Activated naive CD8-positive, alpha-beta T cell treated with anti-CD3 and anti-CD28 coated beads for 36 hours (primary cell): ENCODE measurements around the gene EMILIN2. TPM values are rescaled to one million over a fixed set of nuclear protein-coding genes. Genes with fewer than 3 reads are reported as not detected.
"Not testable (repeated sequence)": the region's sequence is repeated elsewhere in the genome, so short reads cannot be mapped to it uniquely, and the experiment has no call there.

Experiments used
- DNase-seq: peaks from one replicate; pipeline ENCODE4 v3.0.0; 2021
- H3K27ac Mint-ChIP-seq: one replicate; pipeline ENCODE4 v1.8.0; 2022; ENCODE audit warnings: mild to moderate bottlenecking, moderate library complexity, mixed read lengths
- H3K27me3 Mint-ChIP-seq: one replicate; pipeline ENCODE4 v1.8.0; 2022; ENCODE audit warnings: mild to moderate bottlenecking, mixed read lengths
- H3K36me3 Mint-ChIP-seq: one replicate; pipeline ENCODE4 v1.8.0; 2021; ENCODE audit warnings: mild to moderate bottlenecking, mixed read lengths
- H3K4me1 Mint-ChIP-seq: one replicate; pipeline ENCODE4 v1.8.0; 2021; ENCODE audit warnings: mixed read lengths
- H3K4me3 Mint-ChIP-seq: one replicate; pipeline ENCODE4 v1.8.0; 2022; ENCODE audit warnings: mild to moderate bottlenecking, moderate library complexity, mixed read lengths
- H3K9me3 Mint-ChIP-seq: one replicate; pipeline ENCODE4 v1.8.0; 2022; ENCODE audit warnings: mixed read lengths
- total RNA-seq, 2 experiments: library from RNA; stranded (reverse); gene quantifications; one replicate each; pipeline ENCODE4 v1.2.3, GENCODE V29; 2021

The EMILIN2 gene
- total RNA-seq, 2 experiments from 2014 or later: 26.3 to 30.2 TPM

DNA sequence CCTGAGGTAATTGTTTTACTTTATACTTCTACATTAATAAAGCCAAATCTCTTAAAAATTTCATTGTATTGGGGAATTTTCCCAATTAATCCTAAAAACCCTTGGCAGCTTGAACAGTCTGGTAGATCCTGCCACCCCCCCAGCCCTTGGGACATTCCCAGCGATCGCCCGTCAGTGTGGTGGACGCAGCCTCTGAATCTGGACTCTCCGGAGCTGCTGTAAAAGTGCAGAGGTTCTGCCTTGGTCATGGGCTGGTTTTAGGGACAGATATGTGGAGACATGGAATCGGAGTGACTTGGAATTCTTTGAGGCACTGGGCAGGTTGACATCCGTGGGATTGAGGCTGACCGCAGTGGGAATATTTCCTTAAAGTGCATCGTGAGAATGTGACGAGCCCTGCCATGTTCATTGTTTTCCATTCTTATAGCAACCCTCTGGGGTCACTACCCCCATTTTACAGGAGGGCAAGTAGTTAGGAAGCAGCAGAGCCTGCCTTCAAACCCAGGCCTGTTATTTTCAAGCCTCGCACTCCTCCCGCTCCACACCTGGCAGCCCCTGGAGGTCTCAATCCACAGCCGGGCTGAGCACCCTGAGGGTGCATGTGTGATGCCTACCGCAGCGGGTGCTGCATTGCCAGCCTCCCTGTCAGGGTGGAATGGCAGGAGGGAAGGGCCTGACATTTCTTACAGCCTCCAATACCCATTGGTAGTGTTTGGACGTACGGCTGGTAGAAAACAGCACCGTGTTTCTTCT, 6.5 kb downstream of the EMILIN2 start:
- no peaks in the 10 kb centered on the region for H3K9me3 Mint-ChIP-seq
- H3K27ac Mint-ChIP-seq: no peak overlapping the region
- H3K4me1 Mint-ChIP-seq: peaks cover 11% of the 10 kb centered on the region
- DNase-seq: no peak
- peaks cover 30% of the 10 kb centered on the region for H3K27me3 Mint-ChIP-seq
- no peaks in the 10 kb centered on the region for H3K36me3 Mint-ChIP-seq
- H3K4me3 Mint-ChIP-seq: no peak overlapping the region

DNA sequence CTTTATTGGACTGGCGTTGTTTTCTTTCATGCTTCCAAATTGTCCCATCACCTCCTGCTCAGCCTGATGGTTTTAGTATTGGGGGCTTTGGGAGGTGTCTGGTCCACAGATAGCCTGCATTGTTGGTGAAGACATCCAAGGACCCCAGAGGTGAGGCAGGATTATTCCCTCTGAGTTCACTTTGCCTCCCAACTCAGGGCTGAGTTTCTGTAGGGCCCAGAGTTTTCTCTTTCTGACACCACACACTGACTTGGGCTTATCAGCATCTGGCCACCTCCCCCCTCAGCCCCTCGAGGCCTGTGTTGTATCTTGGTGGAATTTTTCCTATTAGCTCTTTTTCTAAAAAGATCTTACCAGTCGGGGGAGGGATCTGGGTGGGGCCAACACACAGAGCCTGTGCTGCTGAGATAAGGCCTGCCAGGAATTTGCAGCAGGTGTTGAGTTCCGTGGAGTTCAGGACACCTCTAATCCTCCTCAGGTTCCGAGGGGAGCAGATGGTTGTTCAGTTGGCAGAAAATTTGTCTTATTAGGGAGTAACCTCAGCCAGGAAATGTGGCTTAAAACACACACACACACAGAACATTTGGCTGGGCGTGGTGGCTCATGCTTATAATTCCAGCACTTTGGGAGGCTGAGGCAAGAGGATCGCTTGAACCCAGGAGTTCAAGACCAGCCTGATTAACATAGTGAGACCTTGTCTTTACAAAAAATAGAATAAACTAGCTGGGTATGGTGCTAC, 7.3 kb downstream of the EMILIN2 start:
- no peak overlapping the region for H3K4me3 Mint-ChIP-seq
- no peaks in the 10 kb centered on the region for H3K9me3 Mint-ChIP-seq
- no peaks in the 10 kb centered on the region for H3K36me3 Mint-ChIP-seq
- H3K27me3 Mint-ChIP-seq: peaks cover 22% of the 10 kb centered on the region
- DNase-seq: no peak
- H3K4me1 Mint-ChIP-seq: peaks cover 6% of the 10 kb centered on the region
- no peak overlapping the region for H3K27ac Mint-ChIP-seq

DNA sequence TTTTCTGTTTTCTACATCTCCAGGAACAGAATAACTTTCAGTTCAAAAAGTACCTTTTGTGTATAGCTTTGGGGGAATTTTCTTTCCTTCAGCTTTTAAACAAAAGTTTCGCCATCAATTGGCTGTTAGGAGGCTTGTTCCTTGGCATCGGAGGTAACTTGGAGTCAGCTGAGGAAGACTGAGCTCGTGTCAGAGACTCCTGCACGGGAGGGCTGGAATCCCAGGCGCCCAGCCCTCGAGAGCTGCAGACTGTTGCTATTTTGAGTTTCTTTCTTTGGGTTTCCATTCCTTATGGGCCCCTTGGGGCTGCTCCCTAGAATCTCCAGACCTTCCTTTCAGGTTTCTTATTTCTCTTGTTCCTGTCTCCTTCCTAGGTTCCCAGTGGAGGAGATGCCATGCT, 8.1 kb downstream of the EMILIN2 start:
- peaks cover 6% of the 10 kb centered on the region for H3K4me1 Mint-ChIP-seq
- H3K36me3 Mint-ChIP-seq: no peaks in the 10 kb centered on the region
- H3K27ac Mint-ChIP-seq: no peak overlapping the region
- peaks cover 5% of the 10 kb centered on the region for H3K9me3 Mint-ChIP-seq
- H3K4me3 Mint-ChIP-seq: no peak overlapping the region
- no peak for DNase-seq
- H3K27me3 Mint-ChIP-seq: peaks cover 14% of the 10 kb centered on the region

DNA sequence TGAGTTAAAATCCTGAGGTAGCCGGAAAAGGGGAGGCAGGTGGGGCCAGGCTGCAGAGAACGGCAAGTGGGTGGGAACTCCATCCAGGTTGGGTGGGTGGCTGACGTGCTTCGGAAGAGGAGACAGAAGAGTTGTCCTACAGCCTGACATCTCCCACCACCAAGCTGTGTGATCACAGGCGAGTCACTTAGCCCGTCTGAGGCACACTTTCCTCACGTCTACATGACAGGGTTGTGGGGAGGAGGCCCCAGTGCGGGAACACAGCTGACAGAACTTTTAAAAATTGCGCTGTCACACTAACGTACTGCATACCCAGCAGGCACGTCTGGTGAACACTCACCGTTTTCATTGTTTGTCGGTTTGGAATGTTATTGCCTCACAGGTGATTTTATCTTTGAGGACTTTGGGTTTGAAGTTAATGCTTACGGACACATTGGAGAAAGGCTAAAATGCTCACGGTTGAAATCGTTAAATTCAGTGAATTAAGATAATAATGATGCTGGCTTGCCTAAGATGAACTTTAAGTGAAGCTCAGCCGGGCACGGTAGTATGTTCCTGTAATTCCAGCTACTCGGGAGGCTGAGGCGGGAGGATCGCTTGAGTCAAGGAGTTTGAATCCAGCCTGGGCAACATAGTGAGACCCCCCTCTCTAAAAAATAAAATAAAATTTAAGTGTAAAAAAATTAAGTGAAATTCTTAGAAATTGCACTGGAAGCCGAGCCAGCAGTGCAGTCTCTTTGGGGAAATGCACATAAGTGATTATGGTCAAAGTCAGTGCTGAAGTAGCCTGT, 8.9 kb downstream of the EMILIN2 start:
- Mint-ChIP-seq H3K4me1 (peaks cover 3% of the 10 kb centered on the region), H3K4me3 (no peak overlapping the region), H3K36me3 (no peaks in the 10 kb centered on the region), H3K27me3 (peaks cover 8% of the 10 kb centered on the region), H3K9me3 (peaks cover 6% of the 10 kb centered on the region), H3K27ac (no peak overlapping the region)
- no peak for DNase-seq

DNA sequence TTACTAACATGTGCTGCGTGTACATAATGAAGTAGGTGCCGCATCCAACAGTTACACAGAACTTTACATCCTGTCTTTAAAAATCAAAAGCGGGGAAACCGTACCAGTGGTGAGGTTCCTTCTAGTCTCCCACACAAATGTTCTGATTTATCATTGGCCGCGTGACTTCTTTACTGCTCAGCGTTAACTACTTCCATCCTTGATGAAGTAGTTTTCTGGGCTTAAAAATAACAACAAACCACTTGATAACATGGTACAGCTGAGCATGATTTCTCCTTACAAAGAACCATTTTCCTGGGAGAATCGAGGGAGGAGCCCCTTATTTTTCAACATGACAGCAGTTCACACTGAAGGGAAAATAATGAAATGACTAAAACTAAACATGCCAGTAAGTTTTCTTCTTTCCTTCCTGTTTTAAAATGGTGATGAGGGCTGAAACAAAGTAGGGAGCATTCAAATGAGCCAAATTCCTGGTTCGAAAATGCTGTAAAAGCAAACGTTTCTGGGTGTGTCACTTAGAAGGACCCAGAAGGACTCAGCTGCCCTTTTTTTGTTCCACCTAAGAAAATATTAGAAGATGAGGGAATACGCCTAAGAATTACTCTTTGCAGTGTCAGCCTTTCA, 9.9 kb downstream of the EMILIN2 start:
- Mint-ChIP-seq H3K4me1 (peaks cover 1% of the 10 kb centered on the region), H3K4me3 (no peak overlapping the region), H3K27me3 (no peaks in the 10 kb centered on the region), H3K36me3 (no peaks in the 10 kb centered on the region), H3K27ac (no peak overlapping the region), H3K9me3 (peaks cover 6% of the 10 kb centered on the region)
- DNase-seq: no peak

DNA sequence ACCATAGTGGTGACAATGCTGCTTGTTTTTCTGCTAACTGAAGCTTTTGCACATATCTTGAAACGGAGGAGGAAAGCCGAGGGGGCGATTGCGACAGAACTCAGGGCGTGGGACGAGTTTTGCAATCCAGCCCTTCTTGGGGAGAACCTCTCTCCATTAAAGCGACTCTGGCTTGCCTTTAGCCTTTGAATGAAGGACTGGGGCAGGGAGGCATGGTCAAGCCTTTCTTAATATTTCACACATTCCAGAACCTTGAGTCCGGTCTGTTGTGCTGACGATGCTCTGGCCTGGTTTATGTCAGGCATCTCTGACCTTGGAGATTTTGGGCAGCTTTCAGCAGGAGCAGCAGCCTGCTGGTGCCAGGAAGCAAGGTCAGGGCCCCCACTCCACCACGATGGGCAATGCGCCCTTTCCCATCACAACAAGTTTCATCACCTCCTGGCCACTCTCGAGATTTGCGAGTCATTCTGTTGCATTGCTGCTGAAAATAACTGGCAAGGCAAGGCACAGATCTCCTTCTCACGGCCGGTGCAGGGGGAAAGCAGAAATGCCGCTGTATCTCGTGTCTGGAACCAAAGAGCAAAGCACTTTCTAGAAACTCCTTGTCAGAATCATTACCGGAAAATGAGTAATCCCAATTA, 10.8 kb downstream of the EMILIN2 start:
- Mint-ChIP-seq H3K36me3 (no peaks in the 10 kb centered on the region), H3K4me1 (peaks cover 1% of the 10 kb centered on the region), H3K9me3 (peaks cover 6% of the 10 kb centered on the region), H3K27ac (no peak overlapping the region), H3K4me3 (no peak overlapping the region), H3K27me3 (no peaks in the 10 kb centered on the region)
- no peak for DNase-seq

DNA sequence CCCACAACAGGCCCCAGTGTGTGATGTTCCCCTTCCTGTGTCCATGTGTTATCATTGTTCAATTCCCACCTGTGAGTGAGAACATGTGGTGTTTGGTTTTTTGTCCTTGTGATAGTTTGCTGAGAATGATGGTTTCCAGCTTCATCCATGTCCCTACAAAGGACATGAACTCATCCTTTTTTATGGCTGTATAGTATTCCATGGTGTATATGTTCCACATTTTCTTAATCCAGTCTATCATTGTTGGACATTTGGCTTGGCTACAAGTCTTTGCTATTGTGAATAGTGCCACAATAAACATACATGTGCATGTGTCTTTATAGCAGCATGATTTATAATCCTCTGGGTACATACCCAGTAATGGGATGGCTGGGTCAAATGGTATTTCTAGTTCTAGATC, 13.6 kb downstream of the EMILIN2 start:
- H3K36me3 Mint-ChIP-seq, H3K27ac Mint-ChIP-seq, H3K4me3 Mint-ChIP-seq, H3K9me3 Mint-ChIP-seq, H3K4me1 Mint-ChIP-seq, H3K27me3 Mint-ChIP-seq, DNase-seq: not testable (repeated sequence)

DNA sequence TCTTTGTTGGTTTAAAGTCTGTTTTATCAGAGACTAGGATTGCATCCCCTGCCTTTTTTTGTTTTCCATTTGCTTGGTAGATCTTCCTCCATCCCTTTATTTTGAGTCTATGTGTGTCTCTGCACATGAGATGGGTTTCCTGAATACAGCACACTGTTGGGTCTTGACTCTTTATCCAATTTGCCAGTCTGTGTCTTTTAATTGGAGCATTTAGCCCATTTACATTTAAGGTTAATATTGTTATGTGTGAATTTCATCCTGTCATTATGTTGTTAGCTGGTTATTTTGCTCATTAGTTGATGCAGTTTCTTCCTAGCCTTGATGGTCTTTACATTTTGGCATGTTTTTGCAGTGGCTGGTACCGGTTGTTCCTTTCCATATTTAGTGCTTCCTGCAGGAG, 17.2 kb downstream of the EMILIN2 start:
- H3K36me3 Mint-ChIP-seq, DNase-seq, H3K4me1 Mint-ChIP-seq, H3K4me3 Mint-ChIP-seq, H3K27me3 Mint-ChIP-seq, H3K27ac Mint-ChIP-seq: not testable (repeated sequence)
- H3K9me3 Mint-ChIP-seq: peaks cover 11% of the 10 kb centered on the region

DNA sequence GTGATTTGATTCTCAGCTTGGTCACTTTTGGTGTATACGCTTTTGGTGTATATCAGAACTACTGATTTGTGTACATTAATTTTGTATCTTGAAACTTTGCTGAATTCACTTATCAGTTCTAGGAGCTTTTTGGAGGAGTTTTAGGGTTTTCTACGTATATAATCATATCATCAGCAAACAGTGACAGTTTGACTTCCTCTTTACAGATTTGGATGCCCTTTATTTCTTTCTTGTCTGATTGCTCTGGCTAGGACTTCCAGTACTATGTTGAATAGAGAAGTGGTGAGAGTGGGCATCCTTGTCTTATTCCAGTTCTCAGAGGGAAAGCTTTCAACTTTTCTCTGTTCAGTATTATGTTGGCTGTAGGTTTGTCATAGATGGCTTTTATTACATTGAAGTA, 19.7 kb downstream of the EMILIN2 start:
- DNase-seq, H3K36me3 Mint-ChIP-seq, H3K4me3 Mint-ChIP-seq, H3K4me1 Mint-ChIP-seq, H3K27ac Mint-ChIP-seq, H3K27me3 Mint-ChIP-seq, H3K9me3 Mint-ChIP-seq: not testable (repeated sequence)

DNA sequence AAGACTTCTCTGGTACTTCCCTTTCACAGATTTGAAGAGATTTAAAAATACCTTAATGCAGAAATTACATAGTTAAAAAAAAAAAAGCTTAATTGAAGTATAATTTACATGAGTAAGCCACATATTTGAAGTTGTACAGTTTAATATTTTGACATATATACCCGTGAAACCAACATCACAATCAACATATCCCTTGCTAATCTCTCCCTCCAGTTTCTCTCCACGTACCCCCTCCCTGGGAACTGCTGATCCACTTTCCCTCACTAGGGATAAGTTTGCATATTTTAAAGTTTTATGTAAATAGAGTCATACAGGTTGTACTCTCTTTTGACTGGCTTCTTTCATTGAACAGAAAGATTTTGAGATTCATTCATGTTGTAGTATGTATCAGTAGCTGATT, 22.4 kb downstream of the EMILIN2 start:
- H3K27me3 Mint-ChIP-seq: no peaks in the 10 kb centered on the region
- DNase-seq: no peak
- H3K27ac Mint-ChIP-seq: no peak overlapping the region
- H3K4me1 Mint-ChIP-seq: no peaks in the 10 kb centered on the region
- H3K36me3 Mint-ChIP-seq: no peaks in the 10 kb centered on the region
- no peak overlapping the region for H3K4me3 Mint-ChIP-seq
- peaks cover 3% of the 10 kb centered on the region for H3K9me3 Mint-ChIP-seq

DNA sequence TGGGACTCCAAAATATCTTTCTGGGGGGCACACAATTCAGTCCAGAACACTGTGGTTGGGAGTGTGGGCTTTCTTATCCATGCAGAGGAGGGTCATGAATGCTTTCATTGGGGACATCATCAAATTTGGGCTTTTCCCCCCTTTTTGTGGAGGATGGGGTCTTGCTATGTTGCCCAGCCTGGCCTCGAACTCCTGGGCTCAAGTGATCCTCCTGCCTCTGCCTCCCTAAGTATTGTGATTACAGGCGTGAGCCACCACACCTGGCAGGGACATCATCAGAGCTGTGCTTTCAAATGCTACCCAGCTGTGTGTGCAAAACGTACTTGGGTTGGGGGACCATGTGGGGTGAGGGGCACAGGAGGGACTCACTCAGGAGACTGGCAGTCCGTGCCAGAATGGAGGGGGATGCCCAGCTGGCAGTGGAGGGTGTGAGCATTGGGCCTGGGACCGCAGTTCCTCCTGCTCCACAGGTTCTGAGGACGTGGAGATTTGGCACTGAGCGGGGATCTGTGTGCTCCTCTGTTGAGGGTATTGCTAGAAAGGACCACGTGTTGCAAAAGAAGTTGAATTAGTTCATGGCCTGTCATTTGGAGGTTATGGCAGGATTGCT, 24.4 kb downstream of the EMILIN2 start:
- no peak for DNase-seq
- Mint-ChIP-seq H3K36me3 (no peaks in the 10 kb centered on the region), H3K9me3 (peaks cover 1% of the 10 kb centered on the region), H3K27me3 (no peaks in the 10 kb centered on the region), H3K4me3 (no peak overlapping the region), H3K27ac (no peak overlapping the region), H3K4me1 (no peaks in the 10 kb centered on the region)

DNA sequence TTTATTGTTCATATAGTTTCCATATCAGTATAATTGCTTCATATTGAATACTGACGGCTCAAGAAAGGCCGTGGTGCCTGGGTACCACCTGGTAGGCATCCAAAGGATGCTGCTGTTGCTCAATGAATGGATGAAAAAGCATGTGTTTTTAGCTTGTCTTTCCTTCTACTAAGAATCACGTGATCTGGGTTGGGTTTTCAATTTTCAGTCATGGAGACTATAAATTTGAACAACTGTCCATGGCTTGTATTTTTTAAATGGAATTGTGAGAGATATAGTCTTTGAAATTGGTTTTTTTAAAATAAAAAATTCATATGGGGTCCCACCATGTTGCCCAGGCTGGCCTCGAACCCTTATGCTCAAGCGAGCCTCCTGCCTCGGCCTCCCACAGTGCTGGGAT, 25.3 kb downstream of the EMILIN2 start:
- Mint-ChIP-seq H3K27ac (no peak overlapping the region), H3K4me1 (no peaks in the 10 kb centered on the region), H3K9me3 (no peaks in the 10 kb centered on the region), H3K4me3 (no peak overlapping the region), H3K36me3 (no peaks in the 10 kb centered on the region), H3K27me3 (no peaks in the 10 kb centered on the region)
- no peak for DNase-seq

DNA sequence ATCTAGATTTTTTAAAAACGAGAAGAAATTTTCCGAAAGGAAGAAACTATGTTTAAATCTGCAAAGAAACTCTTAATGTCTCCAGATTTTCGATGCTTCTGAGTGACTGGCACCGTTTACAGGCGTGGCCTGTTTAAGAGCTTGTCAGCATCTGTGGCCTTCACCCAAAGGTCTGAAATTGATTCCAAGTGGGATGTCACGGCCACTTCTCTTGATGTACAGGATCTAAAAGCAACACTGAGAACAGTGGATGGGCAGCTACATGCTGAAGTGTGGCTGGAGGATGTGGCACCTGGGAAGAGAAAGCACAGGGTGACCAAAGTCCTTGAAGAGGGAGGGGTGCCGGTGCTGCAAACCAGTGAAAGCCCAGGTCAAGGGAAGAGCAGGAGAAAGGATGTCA, 28.0 kb downstream of the EMILIN2 start:
- H3K36me3 Mint-ChIP-seq: no peaks in the 10 kb centered on the region
- DNase-seq: no peak
- no peak overlapping the region for H3K27ac Mint-ChIP-seq
- H3K4me1 Mint-ChIP-seq: no peaks in the 10 kb centered on the region
- no peaks in the 10 kb centered on the region for H3K9me3 Mint-ChIP-seq
- no peak overlapping the region for H3K4me3 Mint-ChIP-seq
- no peaks in the 10 kb centered on the region for H3K27me3 Mint-ChIP-seq

DNA sequence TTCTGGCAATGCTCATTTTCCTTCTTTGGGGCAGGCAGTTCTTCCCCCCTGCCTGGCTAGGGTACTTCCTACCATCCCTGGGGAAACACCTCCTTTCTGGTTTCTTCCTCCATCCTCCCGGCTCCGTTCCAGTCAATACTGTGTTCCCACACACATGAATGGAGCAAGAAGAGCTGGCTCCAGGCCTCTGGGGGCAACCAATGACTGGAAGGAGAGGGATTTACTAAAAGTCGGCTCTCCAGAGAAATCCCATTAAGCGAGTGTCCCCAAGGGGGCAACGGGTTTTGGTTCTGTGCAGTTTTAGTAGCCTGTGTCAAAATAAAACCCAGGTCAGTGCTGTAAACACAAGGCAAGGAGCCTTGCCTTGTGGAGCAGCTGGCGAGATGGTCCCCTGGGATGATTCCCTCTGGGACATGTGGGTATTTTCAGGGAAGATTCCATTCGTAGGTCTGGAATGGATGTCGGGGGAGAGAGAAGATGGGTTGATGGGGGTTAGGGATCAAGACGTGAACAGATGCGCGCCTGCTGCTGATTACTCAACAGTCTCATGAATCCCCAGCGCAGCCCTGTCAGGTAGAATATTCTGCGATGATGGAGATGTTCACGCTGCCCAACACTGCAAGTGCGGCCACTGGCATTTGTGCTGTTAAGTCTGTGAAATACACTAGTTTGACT, 32.0 kb downstream of the EMILIN2 start:
- no peak for DNase-seq
- H3K36me3 Mint-ChIP-seq: no peaks in the 10 kb centered on the region
- no peaks in the 10 kb centered on the region for H3K27me3 Mint-ChIP-seq
- no peak overlapping the region for H3K27ac Mint-ChIP-seq
- peaks cover 12% of the 10 kb centered on the region for H3K4me1 Mint-ChIP-seq
- no peaks in the 10 kb centered on the region for H3K9me3 Mint-ChIP-seq
- H3K4me3 Mint-ChIP-seq: no peak overlapping the region
